OCI-LY7 (cell line): Measurements from ENCODE around the gene THYN1. TPM values are rescaled to one million over a fixed set of nuclear protein-coding genes. Genes with fewer than 3 reads are reported as not detected.

Source experiments
- BruUV-seq: library from RNA; stranded (reverse); fragments of 400-500 nt; replicated peaks from 2 replicates; lab custom pipeline; 2021; lab: Mats Ljungman, UMichigan
- CTCF ChIA-PET: fragments of 300-600 bp; sonication (Branson Sonifier 250); formaldehyde crosslinking; loops from one replicate; lab custom pipeline; 2022; ENCODE audit warnings: antibody characterized with exemption; ENCODE audit not compliant: unreplicated experiment; lab: Charles Lee
- POLR2A ChIA-PET: fragments of 300-600 bp; sonication (Branson Sonifier 250); formaldehyde crosslinking; loops from one replicate; lab custom pipeline; 2022; ENCODE audit warnings: antibody characterized with exemption; lab: Charles Lee
- DNase-seq: peaks from one replicate; pipeline ENCODE4 v3.0.0-alpha.2; 2015; ENCODE audit warnings: low spot score
- H2AFZ ChIP-seq: fragments of 200-600 bp; sonication (generic), shearing (Covaris generic); 2 replicates; pipeline ENCODE4 v1.6.1; 2014; ENCODE audit warnings: mild to moderate bottlenecking, antibody characterized with exemption, low read length, moderate library complexity
- H3K27ac ChIP-seq: fragments of 200-600 bp; sonication (generic); 2 replicates; pipeline ENCODE4 v1.5.1; 2014; ENCODE audit warnings: mixed run types, low read depth, mild to moderate bottlenecking, moderate library complexity, low read length, inconsistent platforms; ENCODE audit not compliant: poor library complexity, severe bottlenecking
- H3K36me3 ChIP-seq: fragments of 200-600 bp; sonication (generic); 2 replicates; pipeline ENCODE4 v1.6.1; 2014; ENCODE audit warnings: mild to moderate bottlenecking, antibody characterized with exemption, low read length, moderate library complexity, mixed read lengths; ENCODE audit not compliant: insufficient read depth
- H3K4me1 ChIP-seq: fragments of 200-600 bp; sonication (generic); 2 replicates; pipeline ENCODE4 v1.5.1; 2014; ENCODE audit warnings: mild to moderate bottlenecking, low read length; ENCODE audit not compliant: insufficient read depth, poor library complexity, severe bottlenecking
- H3K4me2 ChIP-seq: fragments of 200-600 bp; sonication (generic); 2 replicates; pipeline ENCODE4 v1.6.1; 2014; ENCODE audit warnings: mild to moderate bottlenecking, low read length
- H3K4me3 ChIP-seq: fragments of 200-600 bp; sonication (generic); 2 replicates; pipeline ENCODE4 v1.5.1; 2014; ENCODE audit warnings: mild to moderate bottlenecking, low read depth, low read length; ENCODE audit not compliant: poor library complexity, severe bottlenecking
- H3K79me2 ChIP-seq: fragments of 200-600 bp; sonication (generic); 2 replicates; pipeline ENCODE4 v1.6.1; 2016; ENCODE audit warnings: low read depth, mild to moderate bottlenecking, low read length, moderate library complexity, mixed read lengths; ENCODE audit not compliant: insufficient read depth
- H3K9me2 ChIP-seq: fragments of 200-600 bp; sonication (generic); 2 replicates; pipeline ENCODE4 v1.6.1; 2016; ENCODE audit warnings: mild to moderate bottlenecking, low read length, mixed read lengths; ENCODE audit not compliant: insufficient read depth
- H3K9me3 ChIP-seq: fragments of 200-600 bp; sonication (generic); 2 replicates; pipeline ENCODE4 v1.6.1; 2014; ENCODE audit warnings: mild to moderate bottlenecking, mixed run types, low read length, mixed read lengths
- H4K20me1 ChIP-seq: fragments of 200-600 bp; sonication (generic); 2 replicates; pipeline ENCODE4 v1.6.1; 2014; ENCODE audit warnings: mild to moderate bottlenecking, antibody characterized with exemption, low read length, moderate library complexity, mixed read lengths; ENCODE audit not compliant: insufficient read depth
- CTCF ChIP-seq: fragments of 200-600 bp; sonication (generic); conservative IDR thresholded peaks from 2 replicates; pipeline ENCODE4 v1.5.1; 2014; ENCODE audit warnings: mild to moderate bottlenecking, antibody characterized with exemption, low read length, moderate library complexity, mixed read lengths
- EZH2phosphoT487 ChIP-seq: fragments of 200-600 bp; sonication (generic); IDR thresholded peaks from 2 replicates; pipeline ENCODE4 v1.6.1; 2018; ENCODE audit warnings: low read depth, borderline replicate concordance, mild to moderate bottlenecking, mixed run types, antibody characterized with exemption, low read length, moderate library complexity, mixed read lengths
- intact Hi-C: fragments of 100-400 bp; cut with micrococcal nuclease; formaldehyde crosslinking; loops from one replicate; pipeline ENCODE4 v1.10.0; 2022; ENCODE audit not compliant: unreplicated experiment
- total RNA-seq, 2 experiments: library from RNA; depleted of rRNA in 1 of 2; stranded (reverse); fragments of >200 nt in 1 of 2; shearing (Covaris generic) in 1 of 2; gene quantifications; 2 replicates each; pipeline ENCODE4 v1.2.3, GENCODE V29; 2014 to 2022

THYN1 gene
- total RNA-seq, 2 experiments from 2014 or later = 51.6 to 101 TPM

GRCh38 chr11:134223121-134223520 is 30.0 kb downstream of the THYN1 start:
- H3K9me2 ChIP-seq = no peaks in the 10 kb centered on the region
- peaks cover 45% of the 10 kb centered on the region for H3K36me3 ChIP-seq
- peak; percentile 32 for DNase-seq
- H3K4me3 ChIP-seq = peak overlapping the region; percentile 97
- TSS peak; percentile 65 for BruUV-seq
- peaks cover 58% of the 10 kb centered on the region for H4K20me1 ChIP-seq
- H3K9me3 ChIP-seq = no peaks in the 10 kb centered on the region
- TF ChIP-seq EZH2phosphoT487 (no peak), CTCF (no peak)
- peak overlapping the region; percentile 98 for H3K4me2 ChIP-seq
- H2AFZ ChIP-seq = peak overlapping the region; percentile 39; the same call in 1 of the 2 replicates
- ChIA-PET CTCF (interaction anchor here (1.6 kb wide), 1 partner anchor 14 kb away, joined by 3 read pairs; no protein-coding TSS in a partner anchor), POLR2A (interaction anchor here (1.0 to 2.2 kb wide), 2 partner anchors 28 to 31 kb away, joined by 4 to 6 read pairs; partner anchors contain the start of gene ACAD8)
- H3K79me2 ChIP-seq = peaks cover 68% of the 10 kb centered on the region
- peaks cover 54% of the 10 kb centered on the region for H3K4me1 ChIP-seq
- H3K27ac ChIP-seq = peak overlapping the region; percentile 81
- intact Hi-C loops = no loop called here

- Histone ChIP-seq H3K36me3 (peaks cover 97% of the 10 kb centered on the region), H2AFZ (no peak overlapping the region), H4K20me1 (peaks cover 37% of the 10 kb centered on the region), H3K9me2 (no peaks in the 10 kb centered on the region), H3K27ac (no peak overlapping the region), H3K9me3 (no peaks in the 10 kb centered on the region), H3K4me1 (peaks cover 16% of the 10 kb centered on the region), H3K4me2 (no peak overlapping the region), H3K79me2 (peaks cover 94% of the 10 kb centered on the region), H3K4me3 (no peak overlapping the region)
- ChIA-PET CTCF (no interaction called here), POLR2A (no interaction called here)
- intact Hi-C loops = no loop called here
- TF ChIP-seq EZH2phosphoT487 (no peak), CTCF (no peak)
- no TSS peak for BruUV-seq
- no peak for DNase-seq
Observed at GRCh38 chr11:134216816-134217215, 36.3 kb downstream of the THYN1 start.

GRCh38 chr11:134215836-134216235 is 37.3 kb downstream of the THYN1 start:
- H3K79me2 ChIP-seq = peaks cover 94% of the 10 kb centered on the region
- ChIA-PET POLR2A (no interaction called here), CTCF (no interaction called here)
- no peak overlapping the region for H3K27ac ChIP-seq
- H3K36me3 ChIP-seq = peaks cover 98% of the 10 kb centered on the region
- no peak overlapping the region for H3K4me3 ChIP-seq
- H3K4me2 ChIP-seq = no peak overlapping the region
- no peaks in the 10 kb centered on the region for H3K9me2 ChIP-seq
- no TSS peak for BruUV-seq
- H2AFZ ChIP-seq = no peak overlapping the region
- peaks cover 6% of the 10 kb centered on the region for H3K4me1 ChIP-seq
- no peaks in the 10 kb centered on the region for H3K9me3 ChIP-seq
- DNase-seq = no peak
- TF ChIP-seq EZH2phosphoT487 = no peak
- no peak for TF ChIP-seq CTCF
- intact Hi-C loops = no loop called here
- H4K20me1 ChIP-seq = peaks cover 35% of the 10 kb centered on the region
